Left ventricle myocardium inferior (tissue), 1 donor: Measurements from ENCODE around the gene AP2A2. TPM values are rescaled to one million over a fixed set of nuclear protein-coding genes. Genes with fewer than 3 reads are reported as not detected.

ENCODE experiments used
- DNase-seq: peaks from one replicate; pipeline ENCODE4 v3.0.0-alpha.2; 2020
- H3K27ac ChIP-seq: fragments of 200-600 bp; replicated peaks from 2 replicates; pipeline ENCODE4 v1.8.0; 2021
- H3K27me3 ChIP-seq: fragments of 200-600 bp; 2 replicates; pipeline ENCODE4 v1.8.0; 2021; ENCODE audit warnings: low read depth
- H3K36me3 ChIP-seq: fragments of 200-600 bp; 2 replicates; pipeline ENCODE4 v1.8.0; 2021
- H3K4me1 ChIP-seq: fragments of 200-600 bp; 2 replicates; pipeline ENCODE4 v1.8.0; 2021
- H3K4me3 ChIP-seq: fragments of 200-600 bp; 2 replicates; pipeline ENCODE4 v1.8.0; 2021; ENCODE audit warnings: mild to moderate bottlenecking, moderate library complexity
- H3K9me3 ChIP-seq: fragments of 200-600 bp; replicated peaks from 2 replicates; pipeline ENCODE4 v1.8.0; 2021
- CTCF ChIP-seq: fragments of 200-600 bp; IDR thresholded peaks from 2 replicates; pipeline ENCODE4 v1.8.0; 2021; ENCODE audit warnings: antibody characterized with exemption, mild to moderate bottlenecking, borderline replicate concordance
- intact Hi-C: fragments of 100-400 bp; cut with micrococcal nuclease; formaldehyde crosslinking; loops from one replicate; pipeline ENCODE4 v1.11.0; 2022
- total RNA-seq: library from RNA; stranded (reverse); fragmentation: NEBNext Ultra II Directional; extraction: Animal tissue kit (Norgen Biotek cat#: 25700); gene quantifications from one replicate; pipeline ENCODE4 v1.2.1, GENCODE V29; 2021
- donor health status: DM: no; HTN: yes; CAD: no; lungs with severe emphysema.

The AP2A2 gene
- total RNA-seq, 1 donor from 2014 or later, result 41.4 TPM

- no peak for DNase-seq
- Histone ChIP-seq H3K36me3 (peaks cover 13% of the 10 kb centered on the region), H3K27ac (no peak overlapping the region), H3K27me3 (no peaks in the 10 kb centered on the region), H3K4me3 (no peak overlapping the region), H3K4me1 (peaks cover 25% of the 10 kb centered on the region), H3K9me3 (peaks cover 11% of the 10 kb centered on the region)
- TF ChIP-seq CTCF, result no peak
- intact Hi-C loops, result no loop called here
Measured at GRCh38 chr11:951507-951906, 25.8 kb downstream of the AP2A2 start.

- H3K4me3 ChIP-seq, result no peak overlapping the region
Measured at GRCh38 chr11:952406-953385, 27.0 kb downstream of the AP2A2 start.

GRCh38 chr11:953512-953911, 27.8 kb downstream of the AP2A2 start:
- Histone ChIP-seq H3K9me3 (peaks cover 11% of the 10 kb centered on the region), H3K4me3 (no peak overlapping the region), H3K4me1 (peaks cover 25% of the 10 kb centered on the region), H3K36me3 (peaks cover 16% of the 10 kb centered on the region), H3K27me3 (no peaks in the 10 kb centered on the region), H3K27ac (no peak overlapping the region)
- intact Hi-C loops, result no loop called here
- TF ChIP-seq CTCF, result no peak
- no peak for DNase-seq

More at GRCh38 chr11:952406-953385, 27.0 kb downstream of the AP2A2 start:
- intact Hi-C loops, result no loop called here
- Histone ChIP-seq H3K36me3 (peaks cover 13% of the 10 kb centered on the region), H3K9me3 (peaks cover 11% of the 10 kb centered on the region), H3K27me3 (no peaks in the 10 kb centered on the region), H3K27ac (no peak overlapping the region), H3K4me1 (peaks cover 25% of the 10 kb centered on the region)
- no peak for DNase-seq
- no peak for TF ChIP-seq CTCF

GRCh38 chr11:954392-955153, 28.9 kb downstream of the AP2A2 start:
- intact Hi-C loops, result no loop called here
- peaks cover 25% of the 10 kb centered on the region for H3K4me1 ChIP-seq

More at GRCh38 chr11:954392-955153, 28.9 kb downstream of the AP2A2 start:
- Histone ChIP-seq H3K27ac (no peak overlapping the region), H3K9me3 (peaks cover 5% of the 10 kb centered on the region), H3K4me3 (no peak overlapping the region), H3K36me3 (peaks cover 14% of the 10 kb centered on the region), H3K27me3 (no peaks in the 10 kb centered on the region)
- TF ChIP-seq CTCF, result no peak
- DNase-seq, result no peak
